Measurements from ENCODE around the gene HSD11B2.

The HSD11B2 gene

GRCh38 chr16:67481561-67482232 lies 50.8 kb downstream of the HSD11B2 start:
- no peak for DNase-seq (ENCODE audit: low read depth, low spot score)
- peak overlapping the region; percentile 60 for H3K4me3 ChIP-seq (ENCODE audit: low read depth, low read length)
- no peak for TF ChIP-seq CTCF (IDR thresholded peaks at IDR 0.05; ENCODE audit: low read depth, low read length)
- in situ Hi-C loops (cut with HindIII; ENCODE audit: low sequenced_read_pairs) = no loop called here

DNA sequence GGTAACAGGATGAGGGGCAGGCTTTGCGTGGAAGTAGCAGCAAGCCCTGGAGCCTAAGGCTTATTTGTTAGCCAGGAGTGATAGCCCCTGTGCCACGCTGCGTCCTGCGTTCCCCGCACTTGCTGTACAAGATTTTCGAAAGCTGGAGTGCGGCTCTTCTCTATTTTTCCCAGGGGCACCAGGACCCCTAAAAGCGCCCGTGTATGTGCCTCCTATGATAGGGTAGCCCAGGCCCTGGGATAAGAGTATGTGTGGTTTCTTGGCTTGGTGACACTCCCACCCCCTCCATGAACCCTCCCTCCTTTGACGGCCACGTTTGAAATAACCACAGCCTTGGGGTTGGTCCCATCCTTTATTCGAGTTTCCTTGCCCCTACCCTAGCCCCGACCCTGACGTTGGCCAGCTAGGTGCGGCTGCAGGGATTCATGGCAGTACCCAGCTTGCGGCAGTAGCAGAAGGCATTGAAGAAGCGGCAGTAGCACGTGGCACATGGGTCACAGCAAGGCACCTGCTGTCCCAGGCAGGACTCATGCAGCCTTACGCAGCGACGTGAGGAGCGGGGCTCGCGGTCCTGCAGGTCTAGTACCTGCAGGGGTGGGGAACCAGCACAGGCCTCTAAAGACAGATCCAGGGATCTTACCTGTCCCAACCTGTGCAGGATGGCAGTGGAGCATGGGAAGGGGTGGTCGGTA lies 51.5 kb downstream of the HSD11B2 start:
- TF ChIP-seq CTCF (IDR thresholded peaks at IDR 0.05; ENCODE audit: low read depth, low read length) = no peak
- peak overlapping the region; percentile 60 for H3K4me3 ChIP-seq (ENCODE audit: low read depth, low read length)
- in situ Hi-C loops (cut with HindIII; ENCODE audit: low sequenced_read_pairs) = no loop called here
- no peak for DNase-seq (ENCODE audit: low read depth, low spot score)

DNA sequence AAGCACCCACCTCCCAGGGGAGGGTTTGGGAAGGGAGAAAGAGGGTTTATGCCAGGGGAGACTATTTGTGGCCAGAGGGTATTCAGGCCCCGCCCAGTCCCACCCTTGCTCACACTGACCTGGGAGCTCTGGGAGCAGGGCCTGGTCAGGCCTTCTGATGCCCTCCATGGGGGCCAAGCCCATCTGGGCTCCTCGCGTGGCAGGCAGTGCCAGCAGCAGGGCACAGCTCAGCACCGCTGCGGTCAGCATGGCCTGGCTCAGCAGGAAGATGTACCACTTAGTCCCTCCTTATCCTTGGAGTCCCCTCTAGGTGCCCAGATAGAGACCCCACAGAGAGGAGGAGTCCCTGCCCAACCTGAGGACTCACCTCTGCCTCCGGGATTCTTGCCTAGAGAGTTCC lies 52.2 kb downstream of the HSD11B2 start, which contains the start of gene AGRP:
Gene AGRP (minus strand): TSS at position 398 of the 400 bp plus-strand sequence. CDS start 149 bp downstream, at position 249.
- in situ Hi-C loops (cut with HindIII; ENCODE audit: low sequenced_read_pairs) = no loop called here
- DNase-seq (ENCODE audit: low read depth, low spot score) = no peak
- TF ChIP-seq CTCF (IDR thresholded peaks at IDR 0.05; ENCODE audit: low read depth, low read length) = no peak
- no peak within 1 kb of the TSS for H3K4me3 ChIP-seq (ENCODE audit: low read depth, low read length)

DNA sequence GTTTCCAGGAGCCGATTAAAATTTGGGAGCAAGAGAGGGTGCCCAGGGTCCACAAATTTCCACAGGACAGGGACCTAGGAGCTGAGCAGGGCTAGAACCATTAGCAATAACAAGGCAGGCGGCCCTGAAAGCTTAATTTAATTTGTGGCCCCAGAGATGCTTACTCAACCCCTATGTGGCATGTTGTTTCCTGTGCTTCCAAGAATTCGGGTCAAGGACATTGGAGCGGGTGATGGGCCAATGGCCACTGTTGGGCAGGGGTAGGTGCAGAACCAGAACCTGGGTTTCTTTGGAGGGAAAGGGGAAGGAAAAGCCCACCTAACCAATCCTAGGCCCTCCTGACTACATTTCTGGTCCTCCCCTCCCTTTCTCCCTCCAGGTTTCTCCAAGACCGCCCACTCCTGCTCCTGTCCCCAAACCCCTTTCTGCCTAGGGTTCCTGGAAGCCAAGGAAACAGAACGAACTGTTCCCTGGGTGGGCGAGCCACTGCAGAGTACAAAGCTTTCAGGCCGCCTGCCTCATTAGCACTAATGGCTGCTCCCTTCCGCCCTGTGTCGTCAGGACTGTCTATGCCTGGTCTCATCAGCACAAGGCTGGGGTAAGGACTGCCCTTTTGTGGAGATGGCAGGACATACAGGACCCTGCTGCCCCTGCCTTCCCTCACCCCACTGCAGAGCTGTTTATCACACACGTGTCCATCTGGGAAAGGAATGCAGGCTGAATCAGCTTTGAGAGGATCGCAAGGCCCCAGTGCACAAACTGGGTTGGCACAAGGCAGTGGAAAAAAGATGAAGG lies 53.0 kb downstream of the HSD11B2 start:
- H3K4me3 ChIP-seq (ENCODE audit: low read depth, low read length) = no peak overlapping the region
- DNase-seq (ENCODE audit: low read depth, low spot score) = no peak
- in situ Hi-C loops (cut with HindIII; ENCODE audit: low sequenced_read_pairs) = no loop called here
- no peak for TF ChIP-seq CTCF (IDR thresholded peaks at IDR 0.05; ENCODE audit: low read depth, low read length)

DNA sequence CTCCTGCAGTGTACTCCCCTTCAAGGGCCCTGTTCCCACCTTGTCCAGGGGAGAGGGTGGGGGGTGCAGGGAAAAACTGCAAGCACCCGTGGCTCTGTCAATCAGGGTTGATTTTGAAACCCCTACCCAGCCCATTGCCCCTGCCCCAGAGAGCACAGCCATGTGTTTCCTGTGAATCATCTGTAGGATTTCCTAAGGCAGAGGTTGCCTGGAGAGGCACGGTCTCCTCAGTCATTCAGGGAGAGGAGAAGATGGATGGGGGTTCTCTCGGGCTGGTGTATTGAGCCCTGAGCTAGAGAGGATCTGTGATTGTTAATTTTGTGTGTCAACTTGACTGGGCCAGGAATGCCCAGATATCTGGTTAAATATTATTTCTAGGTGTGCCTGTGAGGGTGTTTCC lies 55.9 kb downstream of the HSD11B2 start:
- H3K4me3 ChIP-seq (ENCODE audit: low read depth, low read length) = no peak overlapping the region
- DNase-seq (ENCODE audit: low read depth, low spot score) = no peak
- in situ Hi-C loops (cut with HindIII; ENCODE audit: low sequenced_read_pairs) = no loop called here
- no peak for TF ChIP-seq CTCF (IDR thresholded peaks at IDR 0.05; ENCODE audit: low read depth, low read length)
